Astrocyte (in vitro differentiated cells and primary cell): Measurements from ENCODE around the gene FAM76B. TPM values are rescaled to one million over a fixed set of nuclear protein-coding genes. Genes with fewer than 3 reads are reported as not detected.

Experiments used
- DNase-seq: peaks from one replicate; pipeline ENCODE4 v3.0.0-alpha.2; 2010; ENCODE audit warnings: low read depth
- FAIRE-seq: peaks from 2 replicates; lab custom pipeline; 2011; peaks lifted over from hg19 to GRCh38; lab: Jason Lieb, UNC
- H2AFZ ChIP-seq: 2 replicates; pipeline ENCODE4 v1.6.0; 2012; ENCODE audit warnings: low read depth, low read length, inconsistent platforms
- H3K27ac ChIP-seq: 2 replicates; pipeline ENCODE4 v1.5.1; 2011; ENCODE audit warnings: low read depth, low read length, inconsistent platforms
- H3K27me3 ChIP-seq: 2 replicates; pipeline ENCODE4 v1.6.0; 2011; ENCODE audit warnings: low read length, inconsistent platforms; ENCODE audit not compliant: insufficient read depth
- H3K36me3 ChIP-seq: 2 replicates; pipeline ENCODE4 v1.5.1; 2011; ENCODE audit warnings: low read length, inconsistent platforms; ENCODE audit not compliant: insufficient read depth
- H3K4me1 ChIP-seq: 2 replicates; pipeline ENCODE4 v1.5.1; 2011; ENCODE audit warnings: low read length, inconsistent platforms; ENCODE audit not compliant: insufficient read depth
- H3K4me2 ChIP-seq: 2 replicates; pipeline ENCODE4 v1.6.0; 2012; ENCODE audit warnings: low read length, inconsistent platforms
- H3K4me3 ChIP-seq: 2 replicates; pipeline ENCODE4 v1.5.1; 2011; ENCODE audit warnings: low read depth, mild to moderate bottlenecking, low read length, inconsistent platforms; ENCODE audit not compliant: insufficient read depth
- H3K79me2 ChIP-seq: 2 replicates; pipeline ENCODE4 v1.6.0; 2012; ENCODE audit warnings: mild to moderate bottlenecking, low read length, inconsistent platforms; ENCODE audit not compliant: insufficient read depth
- H3K9ac ChIP-seq: 2 replicates; pipeline ENCODE4 v1.6.0; 2012; ENCODE audit warnings: mild to moderate bottlenecking, low read length, inconsistent platforms
- H3K9me3 ChIP-seq: 2 replicates; pipeline ENCODE4 v1.5.1; 2012; ENCODE audit warnings: low read depth, mild to moderate bottlenecking, low read length, inconsistent platforms; ENCODE audit not compliant: insufficient read depth
- H4K20me1 ChIP-seq: 2 replicates; pipeline ENCODE4 v1.6.0; 2012; ENCODE audit warnings: low read length, inconsistent platforms; ENCODE audit not compliant: insufficient read depth
- H3K27ac Mint-ChIP-seq: one replicate; pipeline ENCODE4 v1.8.0; 2021; ENCODE audit warnings: mild to moderate bottlenecking, mixed read lengths; ENCODE audit not compliant: unreplicated experiment
- H3K27me3 Mint-ChIP-seq: one replicate; pipeline ENCODE4 v1.8.0; 2021; ENCODE audit warnings: low read depth, mixed read lengths; ENCODE audit not compliant: unreplicated experiment
- H3K36me3 Mint-ChIP-seq: one replicate; pipeline ENCODE4 v1.8.0; 2021; ENCODE audit warnings: low read depth, mixed read lengths; ENCODE audit not compliant: unreplicated experiment
- H3K4me1 Mint-ChIP-seq: one replicate; pipeline ENCODE4 v1.8.0; 2021; ENCODE audit warnings: low read depth, mixed read lengths; ENCODE audit not compliant: unreplicated experiment
- H3K4me3 Mint-ChIP-seq: one replicate; pipeline ENCODE4 v1.8.0; 2021; ENCODE audit warnings: mild to moderate bottlenecking, moderate library complexity, mixed read lengths; ENCODE audit not compliant: unreplicated experiment
- H3K9me3 Mint-ChIP-seq: one replicate; pipeline ENCODE4 v1.8.0; 2021; ENCODE audit warnings: mild to moderate bottlenecking, mixed read lengths; ENCODE audit not compliant: unreplicated experiment
- CTCF ChIP-seq: IDR thresholded peaks from 2 replicates; pipeline ENCODE4 v1.5.1; 2011; ENCODE audit warnings: low read depth, mild to moderate bottlenecking, inconsistent platforms, low read length, moderate library complexity; ENCODE audit not compliant: insufficient read depth
- EZH2 ChIP-seq: IDR thresholded peaks from 2 replicates; pipeline ENCODE4 v1.6.1; 2012; ENCODE audit warnings: mild to moderate bottlenecking, low read length, inconsistent platforms; ENCODE audit not compliant: insufficient read depth
- total RNA-seq: library from RNA; stranded (reverse); gene quantifications from 2 replicates; pipeline ENCODE4 v1.2.1, GENCODE V29; 2021

Gene FAM76B
- total RNA-seq, 1 donor from 2014 or later: 19.7 TPM

GRCh38 chr11:95736809-95737208 is 52.8 kb downstream of the FAM76B start:
- no peaks in the 10 kb centered on the region for H3K36me3 ChIP-seq
- H4K20me1 ChIP-seq: no peaks in the 10 kb centered on the region
- H3K4me1 ChIP-seq: no peaks in the 10 kb centered on the region
- Mint-ChIP-seq H3K27me3 (no peaks in the 10 kb centered on the region), H3K9me3 (no peaks in the 10 kb centered on the region), H3K36me3 (no peaks in the 10 kb centered on the region), H3K4me1 (peaks cover 12% of the 10 kb centered on the region), H3K4me3 (no peak overlapping the region), H3K27ac (no peak overlapping the region)
- DNase-seq: no peak
- no peak overlapping the region for H3K4me3 ChIP-seq
- no peak for FAIRE-seq
- H3K79me2 ChIP-seq: no peaks in the 10 kb centered on the region
- H2AFZ ChIP-seq: no peak overlapping the region
- H3K27ac ChIP-seq: no peak overlapping the region
- no peak overlapping the region for H3K4me2 ChIP-seq
- H3K9me3 ChIP-seq: no peaks in the 10 kb centered on the region
- H3K9ac ChIP-seq: no peak overlapping the region
- no peak for TF ChIP-seq CTCF
- TF ChIP-seq EZH2: no peak
- no peaks in the 10 kb centered on the region for H3K27me3 ChIP-seq

- Mint-ChIP-seq H3K9me3 (no peaks in the 10 kb centered on the region), H3K36me3 (no peaks in the 10 kb centered on the region), H3K4me3 (no peak overlapping the region), H3K4me1 (peaks cover 12% of the 10 kb centered on the region), H3K27ac (no peak overlapping the region), H3K27me3 (peaks cover 1% of the 10 kb centered on the region)
- no peaks in the 10 kb centered on the region for H3K9me3 ChIP-seq
- H3K4me3 ChIP-seq: no peak overlapping the region
- no peak for FAIRE-seq
- H3K27ac ChIP-seq: no peak overlapping the region
- no peak overlapping the region for H3K4me2 ChIP-seq
- H3K9ac ChIP-seq: no peak overlapping the region
- H4K20me1 ChIP-seq: no peaks in the 10 kb centered on the region
- no peaks in the 10 kb centered on the region for H3K79me2 ChIP-seq
- no peak for TF ChIP-seq EZH2
- TF ChIP-seq CTCF: no peak
- H2AFZ ChIP-seq: no peak overlapping the region
- no peaks in the 10 kb centered on the region for H3K27me3 ChIP-seq
- no peaks in the 10 kb centered on the region for H3K4me1 ChIP-seq
- no peak for DNase-seq
- no peaks in the 10 kb centered on the region for H3K36me3 ChIP-seq
Measured at GRCh38 chr11:95736355-95736754, 53.2 kb downstream of the FAM76B start.

- H3K9me3 Mint-ChIP-seq: no peaks in the 10 kb centered on the region
- no peaks in the 10 kb centered on the region for H3K36me3 Mint-ChIP-seq
- Histone ChIP-seq H3K36me3 (no peaks in the 10 kb centered on the region), H3K4me2 (no peak overlapping the region), H3K9me3 (no peaks in the 10 kb centered on the region), H2AFZ (no peak overlapping the region), H3K27ac (no peak overlapping the region), H3K9ac (no peak overlapping the region), H3K79me2 (no peaks in the 10 kb centered on the region), H3K4me3 (no peak overlapping the region), H4K20me1 (no peaks in the 10 kb centered on the region), H3K4me1 (no peaks in the 10 kb centered on the region), H3K27me3 (no peaks in the 10 kb centered on the region)
- DNase-seq (no peak), FAIRE-seq (no peak)
- TF ChIP-seq EZH2 (no peak), CTCF (no peak)
- H3K4me3 Mint-ChIP-seq: no peak overlapping the region
- no peak overlapping the region for H3K27ac Mint-ChIP-seq
- H3K27me3 Mint-ChIP-seq: peaks cover 3% of the 10 kb centered on the region
- H3K4me1 Mint-ChIP-seq: peaks cover 8% of the 10 kb centered on the region
Measured at GRCh38 chr11:95734009-95734572, 55.5 kb downstream of the FAM76B start.
